Smooth muscle cell (in vitro differentiated cells): ENCODE results near the gene TTC28. TPM values are rescaled to one million over a fixed set of nuclear protein-coding genes. Genes with fewer than 3 reads are reported as not detected.
"Not testable (repeated sequence)": the region's sequence is repeated elsewhere in the genome, so short reads cannot be mapped to it uniquely, and the experiment has no call there.

ENCODE experiments used
- DNase-seq: peaks from one replicate; lab custom pipeline; 2025; ENCODE audit not compliant: unreplicated experiment; lab: John Stamatoyannopoulos, UW
- H2AFZ ChIP-seq: fragments of 200-600 bp; sonication (generic); 2 replicates; pipeline ENCODE4 v1.6.0; 2016; ENCODE audit warnings: antibody characterized with exemption, low read depth, mild to moderate bottlenecking
- H3F3A ChIP-seq: fragments of 200-600 bp; sonication (generic); 2 replicates; pipeline ENCODE4 v1.6.0; 2017; ENCODE audit warnings: antibody characterized with exemption, low read depth
- H3K27ac ChIP-seq: fragments of 200-600 bp; sonication (generic); 2 replicates; pipeline ENCODE4 v1.5.1; 2016; ENCODE audit warnings: low read depth, mild to moderate bottlenecking
- H3K27me3 ChIP-seq: fragments of 200-600 bp; sonication (generic); 2 replicates; pipeline ENCODE4 v1.6.1; 2016; ENCODE audit warnings: low read depth, mild to moderate bottlenecking
- H3K36me3 ChIP-seq: fragments of 200-600 bp; sonication (generic); 2 replicates; pipeline ENCODE4 v1.5.1; 2016; ENCODE audit warnings: low read depth
- H3K4me1 ChIP-seq: fragments of 200-600 bp; sonication (generic); 2 replicates; pipeline ENCODE4 v1.5.1; 2016; ENCODE audit warnings: low read depth
- H3K4me2 ChIP-seq: fragments of 200-600 bp; sonication (generic); 2 replicates; pipeline ENCODE4 v1.6.0; 2016; ENCODE audit warnings: mild to moderate bottlenecking
- H3K4me3 ChIP-seq: fragments of 200-600 bp; sonication (generic); 2 replicates; pipeline ENCODE4 v1.5.1; 2016; ENCODE audit warnings: mild to moderate bottlenecking
- H3K79me2 ChIP-seq: fragments of 200-600 bp; sonication (generic); 2 replicates; pipeline ENCODE4 v1.6.0; 2016; ENCODE audit warnings: low read depth, mild to moderate bottlenecking
- H3K9ac ChIP-seq: fragments of 200-600 bp; sonication (generic); 2 replicates; pipeline ENCODE4 v1.6.0; 2016; ENCODE audit warnings: low read depth
- H3K9me3 ChIP-seq: fragments of 200-600 bp; sonication (generic); replicated peaks from 2 replicates; pipeline ENCODE4 v1.5.1; 2016; ENCODE audit warnings: low read depth
- H4K20me1 ChIP-seq: fragments of 200-600 bp; sonication (generic); 2 replicates; pipeline ENCODE4 v1.6.0; 2016; ENCODE audit warnings: low read depth
- CTCF ChIP-seq: fragments of 200-600 bp; sonication (generic); IDR thresholded peaks from 2 replicates; pipeline ENCODE4 v1.5.1; 2017; ENCODE audit warnings: borderline replicate concordance, mild to moderate bottlenecking, antibody characterized with exemption; ENCODE audit not compliant: insufficient read depth, poor library complexity, severe bottlenecking
- WGBS: methylation state at CpG from one replicate; pipeline ENCODE4 v1.1.7; 2016; ENCODE audit warnings: low lambda C conversion rate; 5-methylcytosine and 5-hydroxymethylcytosine counted together
- polyA plus RNA-seq: library from polyadenylated mRNA; unstranded; fragments of >200 nt; fragmentation: Nextera tagmentation; extraction: Ambion mirVana; gene quantifications from 2 replicates; pipeline ENCODE4 v1.2.1, GENCODE V29; 2016
- total RNA-seq: library from RNA; depleted of rRNA; stranded (reverse); fragments of >200 nt; gene quantifications from 2 replicates; pipeline ENCODE4 v1.2.3, GENCODE V29; 2014

TTC28 gene
- total and polyA plus RNA-seq, 2 experiments from 2014 or later, result 6.3 to 17.9 TPM

GRCh38 chr22:28497188-28497587, 182.5 kb downstream of the TTC28 start:
- 93% methylated on average over 2 of the region's 2 CpGs for WGBS
- no peak for TF ChIP-seq CTCF
- Histone ChIP-seq H3K4me1 (no peaks in the 10 kb centered on the region), H3K4me2 (no peak overlapping the region), H2AFZ (no peak overlapping the region), H3K27ac (no peak overlapping the region), H3K9ac (no peak overlapping the region), H3K4me3 (no peak overlapping the region), H3F3A (no peaks in the 10 kb centered on the region), H3K79me2 (no peaks in the 10 kb centered on the region), H3K9me3 (no peaks in the 10 kb centered on the region), H4K20me1 (no peaks in the 10 kb centered on the region), H3K27me3 (peaks cover 4% of the 10 kb centered on the region), H3K36me3 (no peaks in the 10 kb centered on the region)
- DNase-seq, result no peak

GRCh38 chr22:28491289-28491688, 188.4 kb downstream of the TTC28 start:
- not testable (repeated sequence) for H3K4me1 ChIP-seq, H4K20me1 ChIP-seq, H3K79me2 ChIP-seq, DNase-seq, H3K27me3 ChIP-seq, H3K4me3 ChIP-seq, H3K27ac ChIP-seq, H3K9ac ChIP-seq, H3K9me3 ChIP-seq, H3F3A ChIP-seq, H2AFZ ChIP-seq, H3K36me3 ChIP-seq, H3K4me2 ChIP-seq
- 93% methylated on average over 2 of the region's 2 CpGs for WGBS

- no peak overlapping the region for H3K9ac ChIP-seq
- 97% methylated on average over 2 of the region's 2 CpGs for WGBS
These were observed 190.8 kb downstream of the TTC28 start for GRCh38 chr22:28488825-28489224.

GRCh38 chr22:28484662-28485061, 195.0 kb downstream of the TTC28 start:
- Histone ChIP-seq H2AFZ (no peak overlapping the region), H3K79me2 (no peaks in the 10 kb centered on the region), H3K4me2 (no peak overlapping the region), H3K9ac (no peak overlapping the region), H3K27me3 (no peaks in the 10 kb centered on the region), H3K9me3 (no peaks in the 10 kb centered on the region), H3K4me3 (no peak overlapping the region), H3K27ac (no peak overlapping the region), H3K4me1 (no peaks in the 10 kb centered on the region), H3K36me3 (no peaks in the 10 kb centered on the region), H4K20me1 (peaks cover 5% of the 10 kb centered on the region), H3F3A (no peaks in the 10 kb centered on the region)
- no peak for DNase-seq
- TF ChIP-seq CTCF, result no peak
- WGBS, result 89% methylated on average over 1 of the region's 1 CpG

More at GRCh38 chr22:28488825-28489224, 190.8 kb downstream of the TTC28 start:
- TF ChIP-seq CTCF, result no peak
- no peak overlapping the region for H3K4me3 ChIP-seq
- H3K27ac ChIP-seq, result no peak overlapping the region
- no peak overlapping the region for H2AFZ ChIP-seq
- H3K4me2 ChIP-seq, result no peak overlapping the region
- no peaks in the 10 kb centered on the region for H3K27me3 ChIP-seq
- H3K4me1 ChIP-seq, result no peaks in the 10 kb centered on the region
- H3K79me2 ChIP-seq, result no peaks in the 10 kb centered on the region
- no peak for DNase-seq
- H4K20me1 ChIP-seq, result peaks cover 5% of the 10 kb centered on the region
- H3F3A ChIP-seq, result no peaks in the 10 kb centered on the region
- H3K9me3 ChIP-seq, result no peaks in the 10 kb centered on the region
- H3K36me3 ChIP-seq, result no peaks in the 10 kb centered on the region
